ENCODE results near the gene RAB10.

The RAB10 gene

GRCh38 chr2:26172189-26172870 lies 138.4 kb downstream of the RAB10 start:
- peak overlapping the region in 5 of 7 experiments; percentile 26 to 48 (median 35) for H3K4me3 ChIP-seq
- no peak overlapping the region for H3K27ac ChIP-seq

- Histone ChIP-seq H3K27ac (no peak within 1 kb of the TSS), H3K4me3 (peak within 1 kb of the TSS; percentile 22 to 48 (median 33))
These were observed 139.2 kb downstream of the RAB10 start, which contains the start of gene GAREM2 for GRCh38 chr2:26172871-26173775. Gene GAREM2 (plus strand): TSS chr2:26173088. CDS start chr2:26173221, 133 bp downstream.

DNA sequence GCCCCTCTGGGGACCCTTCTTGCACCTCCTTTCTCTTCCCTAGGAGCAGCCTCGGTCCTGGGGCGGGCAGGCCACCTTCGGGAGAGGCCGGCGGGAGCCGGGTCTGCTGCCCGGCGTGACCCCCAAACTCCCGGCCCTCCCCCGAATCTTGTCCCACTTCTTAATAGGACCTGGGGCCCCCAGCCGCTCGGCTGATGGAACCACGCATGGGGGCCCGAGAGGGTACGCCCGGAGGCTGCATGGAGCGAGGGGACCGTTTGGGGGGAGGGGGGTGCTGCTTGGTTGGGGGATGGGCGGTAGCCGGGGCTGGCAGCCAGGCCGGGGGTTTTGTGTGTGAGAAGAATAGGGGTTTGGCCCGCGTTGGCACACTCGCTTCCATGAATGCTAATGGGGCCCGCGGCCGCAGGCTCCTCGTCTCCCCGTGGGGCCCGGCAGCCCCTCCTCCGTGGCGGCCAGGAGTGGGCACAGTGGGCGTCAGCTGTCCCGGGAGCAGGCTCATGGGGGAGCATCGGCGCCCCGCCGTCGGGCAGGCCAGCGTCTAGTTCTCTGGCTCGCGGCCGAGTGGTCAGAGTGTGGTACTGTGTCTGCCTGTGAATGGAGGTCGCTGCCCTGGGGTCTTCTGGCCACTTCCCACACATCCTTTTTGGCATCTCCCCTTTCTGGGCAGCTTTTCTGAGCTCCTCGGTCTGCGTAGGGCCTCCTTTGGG lies 140.0 kb downstream of the RAB10 start:
- Histone ChIP-seq H3K4me3 (peak overlapping the region in 3 of 7 experiments; percentile 42 to 48 (median 45)), H3K27ac (no peak overlapping the region)

DNA sequence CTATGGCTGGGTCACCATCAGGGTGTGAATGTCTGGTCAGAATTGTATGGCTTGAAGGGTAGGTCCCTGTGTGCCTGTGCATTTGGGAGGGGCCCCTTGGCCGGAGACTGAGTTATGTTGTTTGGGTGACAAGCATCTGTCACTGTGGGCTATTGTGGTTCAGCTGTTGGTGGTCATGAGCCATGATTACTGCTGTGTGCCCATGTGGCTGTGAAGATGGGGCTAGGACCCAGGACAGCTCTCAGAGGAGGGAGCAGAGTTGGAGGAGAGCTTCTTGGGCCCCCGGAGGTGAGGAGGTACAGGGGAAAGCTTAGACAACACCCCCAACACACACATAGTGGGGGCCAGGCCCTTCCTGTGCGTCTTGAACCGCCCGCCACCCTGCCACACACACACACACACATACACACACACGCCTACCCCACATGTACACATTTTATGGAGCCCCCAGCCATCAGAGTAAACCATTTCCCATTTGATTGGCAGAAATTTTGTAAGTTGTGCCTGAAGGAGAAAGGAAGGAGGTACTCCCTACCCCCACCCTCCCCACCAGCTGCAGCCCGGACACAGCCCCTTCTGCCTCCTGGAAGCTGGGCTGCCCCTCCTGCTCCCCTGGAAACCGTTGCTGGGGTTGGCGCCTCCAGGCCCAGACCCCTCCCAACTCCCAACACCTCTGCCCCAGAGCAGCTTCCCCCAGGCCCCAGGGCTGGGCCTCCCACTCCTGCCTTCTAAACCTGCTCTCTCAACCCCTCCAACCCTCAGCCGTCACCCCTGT lies 141.0 kb downstream of the RAB10 start:
- H3K4me3 ChIP-seq: no peak overlapping the region
- H3K27ac ChIP-seq: no peak overlapping the region

- Histone ChIP-seq H3K27ac (no peak overlapping the region), H3K4me3 (no peak overlapping the region)
These were observed 141.8 kb downstream of the RAB10 start for GRCh38 chr2:26175466-26176278.

DNA sequence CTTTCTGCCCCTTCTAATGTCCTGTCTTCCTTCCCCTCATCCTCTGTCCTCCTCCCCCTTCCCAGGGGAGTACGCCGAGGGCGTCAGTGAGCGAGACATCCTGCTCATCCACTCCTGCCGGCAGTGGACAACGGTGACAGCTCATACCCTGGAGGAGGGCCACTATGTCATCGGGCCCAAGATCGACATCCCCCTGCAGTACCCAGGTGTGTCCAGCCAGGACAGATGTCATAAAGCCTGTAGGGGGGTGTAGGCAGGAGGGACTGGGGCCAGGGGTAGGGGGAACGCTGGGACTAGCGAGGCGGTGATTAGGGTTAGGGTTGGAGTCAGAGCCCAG lies 142.4 kb downstream of the RAB10 start:
- H3K27ac ChIP-seq: no peak overlapping the region

DNA sequence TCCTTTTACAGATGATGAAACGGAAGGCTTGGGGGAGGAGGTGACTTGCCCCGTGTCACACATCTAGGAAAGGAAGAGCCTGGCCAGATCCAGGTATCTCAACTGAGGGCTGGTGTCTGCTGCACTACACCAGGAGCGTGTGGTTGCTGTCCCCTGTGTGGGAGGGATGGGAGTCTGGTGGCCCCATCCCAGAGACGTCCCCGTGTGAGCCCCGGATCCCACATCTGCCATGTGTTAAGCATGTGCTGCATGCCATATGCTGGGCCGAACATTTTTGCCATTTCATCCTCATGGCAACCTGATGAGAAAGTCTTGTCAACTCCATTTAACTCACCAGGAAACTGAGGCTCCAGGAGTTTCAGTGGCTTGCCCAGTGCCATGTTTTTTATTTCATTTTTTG lies 143.2 kb downstream of the RAB10 start:
- Histone ChIP-seq H3K27ac (no peak overlapping the region), H3K4me3 (no peak overlapping the region)

More for the DNA sequence above, 142.4 kb downstream of the RAB10 start:
- H3K4me3 ChIP-seq: no peak overlapping the region

DNA sequence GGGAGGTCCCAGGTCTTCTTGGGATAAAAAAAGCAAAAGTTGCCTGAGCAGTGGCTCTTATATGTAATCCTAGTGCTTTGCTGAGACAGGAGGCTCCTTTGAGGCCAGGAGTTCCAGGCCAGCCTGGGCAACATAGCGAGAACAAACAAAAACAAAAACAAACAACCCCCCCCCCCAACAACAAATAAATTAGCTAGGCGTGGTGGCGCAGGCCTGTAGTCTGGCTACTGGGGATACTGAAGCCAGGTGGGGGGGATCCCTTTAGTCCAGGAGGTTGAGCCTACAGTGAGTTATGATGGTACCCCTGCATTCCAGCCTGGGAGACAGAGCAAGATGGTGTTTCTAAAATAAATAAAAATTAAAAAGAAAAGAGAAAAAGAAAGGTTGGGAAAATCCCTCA lies 144.4 kb downstream of the RAB10 start:
- H3K27ac ChIP-seq: peak overlapping the region in 1 of 21 experiments; percentile 42
- H3K4me3 ChIP-seq: peak overlapping the region in 3 of 7 experiments; percentile 43 to 45 (median 45)

DNA sequence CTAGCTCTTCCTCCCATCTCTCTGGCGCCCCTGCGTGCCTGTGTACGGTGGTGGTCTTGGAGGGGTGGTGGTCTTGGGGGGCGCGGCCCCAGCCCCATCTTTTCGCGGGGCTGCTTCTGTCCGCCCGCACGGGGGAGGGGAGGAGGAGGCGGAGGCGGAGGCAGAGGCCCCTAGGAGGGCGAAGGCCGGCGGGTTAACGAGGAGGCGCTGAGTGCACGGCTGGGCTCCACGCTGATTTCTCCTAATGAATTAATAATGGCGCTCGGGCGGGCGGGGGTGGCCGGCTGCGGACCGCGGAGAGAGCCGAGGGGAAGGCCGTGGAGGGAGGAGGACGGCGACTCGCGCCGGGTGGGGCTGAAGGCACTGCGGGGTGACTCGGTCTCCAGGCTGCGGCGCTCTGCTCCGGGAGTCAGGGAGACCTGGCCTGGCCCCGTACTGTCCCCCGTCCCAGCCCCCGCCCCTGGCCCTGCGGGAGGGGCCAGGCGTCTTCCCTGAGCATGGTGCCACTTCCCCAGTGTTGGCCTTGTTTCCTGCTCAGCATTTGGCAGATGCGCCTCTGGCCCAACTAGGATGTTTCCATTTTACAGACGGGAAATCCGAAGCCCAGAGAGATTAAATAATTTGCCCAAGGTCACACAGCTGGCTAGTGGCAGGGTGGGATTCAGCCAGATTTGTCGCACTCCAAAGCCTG lies 145.0 kb downstream of the RAB10 start:
- Histone ChIP-seq H3K4me3 (peak overlapping the region; percentile 33 to 45 (median 41)), H3K27ac (peak overlapping the region in 9 of 21 experiments; percentile 3 to 67 (median 56))

DNA sequence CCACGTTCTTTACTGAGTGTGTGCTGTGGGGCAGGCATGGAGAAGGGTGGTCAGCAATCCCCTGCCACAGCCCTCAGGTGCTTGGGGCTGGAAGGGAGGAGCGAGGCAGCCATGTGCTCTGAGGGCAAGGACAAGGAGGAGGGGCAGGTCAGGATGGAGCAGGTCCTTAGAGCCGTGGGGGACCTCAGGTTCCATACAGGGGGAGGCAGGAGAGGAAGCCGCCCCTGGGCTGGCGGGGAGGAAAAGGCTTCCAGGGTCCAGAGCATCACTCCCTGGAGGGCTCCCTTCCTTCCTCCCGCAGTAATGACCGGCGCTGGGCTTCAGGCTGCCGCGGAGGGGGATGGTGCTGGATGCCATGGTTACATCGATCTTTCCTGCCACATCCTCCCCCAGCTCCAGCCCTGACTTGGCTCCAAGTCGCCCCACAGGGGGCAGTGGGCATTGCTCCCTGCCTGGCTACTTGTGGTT lies 145.6 kb downstream of the RAB10 start:
- H3K27ac ChIP-seq: peak overlapping the region in 4 of 21 experiments; percentile 3 to 65 (median 40)
- H3K4me3 ChIP-seq: peak overlapping the region in 6 of 7 experiments; percentile 33 to 45 (median 42)

GRCh38 chr2:26182441-26182840 lies 148.6 kb downstream of the RAB10 start:
- H3K27ac ChIP-seq: no peak overlapping the region
- H3K4me3 ChIP-seq: no peak overlapping the region

- Histone ChIP-seq H3K27ac (no peak overlapping the region), H3K4me3 (no peak overlapping the region)
These were observed 149.2 kb downstream of the RAB10 start for GRCh38 chr2:26182887-26183630.

DNA sequence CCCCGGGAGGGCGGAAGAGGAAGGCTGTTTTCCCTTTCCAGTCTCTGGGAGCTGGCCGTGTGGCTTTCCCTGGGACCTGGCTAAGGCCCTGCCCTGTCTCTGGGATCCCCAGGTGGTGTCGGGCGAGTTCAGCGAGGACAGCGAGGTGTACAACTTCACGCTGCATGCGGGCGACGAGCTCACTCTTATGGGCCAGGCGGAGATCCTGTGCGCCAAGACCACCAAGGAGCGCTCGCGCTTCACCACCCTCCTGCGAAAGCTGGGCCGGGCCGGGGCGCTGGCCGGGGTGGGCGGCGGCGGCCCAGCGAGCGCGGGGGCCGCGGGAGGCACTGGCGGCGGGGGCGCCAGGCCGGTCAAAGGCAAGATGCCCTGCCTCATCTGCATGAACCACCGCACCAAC lies 150.2 kb downstream of the RAB10 start:
- H3K27ac ChIP-seq: peak overlapping the region in 5 of 21 experiments; percentile 37 to 78 (median 62)
- peak overlapping the region in 6 of 7 experiments; percentile 11 to 59 (median 40) for H3K4me3 ChIP-seq

- peak overlapping the region; percentile 28 to 59 (median 45) for H3K4me3 ChIP-seq
- H3K27ac ChIP-seq: peak overlapping the region in 18 of 21 experiments; percentile 17 to 86 (median 70)
These were observed 150.8 kb downstream of the RAB10 start for GRCh38 chr2:26184555-26185303.

DNA sequence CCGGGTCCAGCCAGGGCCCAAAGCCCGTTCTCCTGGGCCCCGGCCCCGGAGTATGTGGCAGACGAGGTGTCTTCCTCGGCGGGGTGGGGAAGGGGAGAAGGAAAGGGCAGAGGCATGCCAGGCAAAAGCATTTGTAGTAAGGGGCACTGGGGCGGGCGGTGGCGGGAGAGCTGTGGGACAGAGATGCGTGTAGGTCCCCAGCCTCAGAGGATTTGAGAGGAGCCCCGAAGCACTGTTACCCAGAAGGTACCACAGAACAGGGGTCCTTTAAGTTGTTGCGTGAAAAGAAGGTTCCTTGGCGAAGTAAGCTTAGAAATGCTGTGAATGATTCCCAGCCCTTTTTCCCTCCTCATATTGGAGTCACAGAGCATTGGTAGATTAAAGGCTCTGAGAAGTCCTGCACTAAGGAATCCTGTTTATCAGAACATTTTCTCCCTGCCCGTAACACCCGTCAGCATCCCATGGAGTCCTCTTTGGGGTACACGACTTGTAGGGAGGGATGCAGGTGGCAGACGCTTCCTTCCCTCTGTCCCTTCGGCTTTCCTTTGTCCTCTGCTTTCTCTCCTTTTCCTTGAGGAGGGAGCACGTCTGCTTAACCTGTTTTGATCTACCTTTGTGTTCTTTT lies 151.5 kb downstream of the RAB10 start:
- Histone ChIP-seq H3K27ac (peak overlapping the region in 18 of 21 experiments; percentile 17 to 86 (median 70)), H3K4me3 (peak overlapping the region; percentile 28 to 59 (median 45))

Data from skin epidermis (tissue), 12 donors.